Loucy (cell line): ENCODE data around the gene PTPRN2.

Source experiments
- EZH2phosphoT487 ChIP-seq: fragments of 200-600 bp; IDR thresholded peaks from 2 replicates; pipeline ENCODE4 v1.6.1; 2018; ENCODE audit warnings: antibody characterized with exemption, mild to moderate bottlenecking, moderate library complexity, borderline replicate concordance
- TF ChIP-seq, protein P1 (sequence below): fragments of 200-600 bp; sonication (generic); conservative IDR thresholded peaks from 2 replicates; pipeline ENCODE4 v1.5.1; 2014; ENCODE audit warnings: mild to moderate bottlenecking, antibody characterized with exemption, low read length

DNA sequence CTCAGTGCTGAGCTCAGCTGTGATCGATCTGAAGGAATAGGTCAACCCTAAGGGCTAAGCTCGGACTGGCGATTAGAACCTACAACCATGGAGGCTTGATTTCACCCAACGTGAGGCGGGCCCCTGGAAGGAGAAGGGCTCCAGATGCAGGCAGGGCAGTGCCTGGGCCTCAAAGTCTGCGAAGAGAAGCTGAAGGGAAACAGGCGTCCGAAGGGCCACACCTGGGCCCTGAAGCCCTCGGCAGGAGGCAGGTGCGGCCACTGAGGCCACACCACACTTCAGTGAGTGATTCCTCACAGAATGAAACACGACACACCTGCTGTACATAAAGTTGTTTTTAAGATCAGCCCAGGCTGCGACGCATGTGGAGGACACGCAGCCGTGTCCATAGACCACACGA is 198.7 kb downstream of the PTPRN2 start:
- TF ChIP-seq, protein P1, sequence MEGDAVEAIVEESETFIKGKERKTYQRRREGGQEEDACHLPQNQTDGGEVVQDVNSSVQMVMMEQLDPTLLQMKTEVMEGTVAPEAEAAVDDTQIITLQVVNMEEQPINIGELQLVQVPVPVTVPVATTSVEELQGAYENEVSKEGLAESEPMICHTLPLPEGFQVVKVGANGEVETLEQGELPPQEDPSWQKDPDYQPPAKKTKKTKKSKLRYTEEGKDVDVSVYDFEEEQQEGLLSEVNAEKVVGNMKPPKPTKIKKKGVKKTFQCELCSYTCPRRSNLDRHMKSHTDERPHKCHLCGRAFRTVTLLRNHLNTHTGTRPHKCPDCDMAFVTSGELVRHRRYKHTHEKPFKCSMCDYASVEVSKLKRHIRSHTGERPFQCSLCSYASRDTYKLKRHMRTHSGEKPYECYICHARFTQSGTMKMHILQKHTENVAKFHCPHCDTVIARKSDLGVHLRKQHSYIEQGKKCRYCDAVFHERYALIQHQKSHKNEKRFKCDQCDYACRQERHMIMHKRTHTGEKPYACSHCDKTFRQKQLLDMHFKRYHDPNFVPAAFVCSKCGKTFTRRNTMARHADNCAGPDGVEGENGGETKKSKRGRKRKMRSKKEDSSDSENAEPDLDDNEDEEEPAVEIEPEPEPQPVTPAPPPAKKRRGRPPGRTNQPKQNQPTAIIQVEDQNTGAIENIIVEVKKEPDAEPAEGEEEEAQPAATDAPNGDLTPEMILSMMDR = no peak
- TF ChIP-seq EZH2phosphoT487 = no peak
